HepG2 (cell line): Measurements from ENCODE around the gene PREX1. TPM values are rescaled to one million over a fixed set of nuclear protein-coding genes. Genes with fewer than 3 reads are reported as not detected.

ENCODE experiments used
- ATAC-seq: fragments of 200-7000 bp; cut with Tn5 transposase; 3 replicates; pipeline ENCODE4 v1.9.1; 2020; ENCODE audit warnings: mild to moderate bottlenecking, moderate library complexity
- BruUV-seq: library from RNA; stranded (reverse); fragments of 400-500 nt; replicated peaks from 2 replicates; lab custom pipeline; 2021; lab: Mats Ljungman, UMichigan
- CTCF ChIA-PET: fragments of 300-600 bp; formaldehyde crosslinking; extraction: SDS; loops from one replicate; lab custom pipeline; 2021; ENCODE audit warnings: low total read pairs, inconsistent platforms, low intra/inter-chr PET ratio; lab: Yijun Ruan, JAX
- POLR2A ChIA-PET: fragments of 350-600 bp; sonication (Branson Sonifier 250); formaldehyde crosslinking; loops from one replicate; lab custom pipeline; 2020; ENCODE audit warnings: antibody characterized with exemption, inconsistent platforms; lab: Yijun Ruan, JAX
- DNase-seq: peaks from one replicate; pipeline ENCODE4 v3.0.0-alpha.2; 2015; ENCODE audit warnings: low spot score
- FAIRE-seq: peaks from 3 replicates; lab custom pipeline; 2011; peaks lifted over from hg19 to GRCh38; lab: Jason Lieb, UNC
- H2AFZ ChIP-seq: one replicate; pipeline ENCODE4 v1.6.1; 2011; ENCODE audit warnings: low read length, inconsistent platforms
- H3K27ac ChIP-seq: fragments of 300-600 bp; 3 replicates; pipeline ENCODE4 v1.8.0; 2011; ENCODE audit warnings: mixed run types, mild to moderate bottlenecking, mixed read lengths, low read length, inconsistent platforms; ENCODE audit not compliant: insufficient read depth; ENCODE audit errors: extremely low read length
- H3K27me3 ChIP-seq, 2 experiments: fragments of 200-600 bp in 1 of 2; 2 replicates in 1 of 2; 3 replicates in 1 of 2; pipeline versions ENCODE4 v1.6.0 to v1.8.0; 2011; ENCODE audit warnings: low read length in 2 of 2, mild to moderate bottlenecking in 2 of 2, moderate library complexity in 2 of 2, inconsistent platforms in 1 of 2; ENCODE audit not compliant: insufficient read depth in 2 of 2, control insufficient read depth in 1 of 2
- H3K36me3 ChIP-seq, 2 experiments: fragments of 200-600 bp in 1 of 2; replicated peaks in 1 of 2; 2 replicates in 1 of 2; 3 replicates in 1 of 2; pipeline versions ENCODE4 v1.5.1 to v1.8.0; 2011; ENCODE audit warnings: low read length in 2 of 2, inconsistent platforms in 1 of 2; ENCODE audit not compliant: insufficient read depth in 2 of 2, control insufficient read depth in 1 of 2
- H3K4me1 ChIP-seq: 2 replicates; pipeline ENCODE4 v1.5.1; 2012; ENCODE audit warnings: low read length, inconsistent platforms; ENCODE audit not compliant: insufficient read depth
- H3K4me2 ChIP-seq: 2 replicates; pipeline ENCODE4 v1.6.0; 2011; ENCODE audit warnings: low read depth, low read length, inconsistent platforms
- H3K4me3 ChIP-seq, 3 experiments: fragments of 200-600 bp in 1 of 3; sonication (generic), shearing (Covaris generic) in 1 of 3; replicated peaks in 1 of 3; 2 replicates each; pipeline ENCODE4 v1.5.1; 2011 to 2016; ENCODE audit warnings: low read length in 3 of 3, inconsistent platforms in 2 of 3, low read depth in 2 of 3, mild to moderate bottlenecking in 2 of 3, control low read depth in 1 of 3, mixed read lengths in 1 of 3; ENCODE audit not compliant: insufficient read depth in 1 of 3
- H3K79me2 ChIP-seq: one replicate; pipeline ENCODE4 v1.6.1; 2011; ENCODE audit warnings: low read length, inconsistent platforms; ENCODE audit not compliant: insufficient read depth
- H3K9ac ChIP-seq: 2 replicates; pipeline ENCODE4 v1.6.0; 2011; ENCODE audit warnings: mild to moderate bottlenecking, low read depth, low read length, inconsistent platforms; ENCODE audit not compliant: insufficient read depth
- H3K9me3 ChIP-seq: 2 replicates; pipeline ENCODE4 v1.5.1; 2012; ENCODE audit warnings: mild to moderate bottlenecking, low read length
- H4K20me1 ChIP-seq: 2 replicates; pipeline ENCODE4 v1.6.0; 2011; ENCODE audit warnings: inconsistent platforms, mild to moderate bottlenecking, low read length, moderate library complexity; ENCODE audit not compliant: insufficient read depth
- DMTF1 ChIP-seq: sonication (generic); formaldehyde crosslinking; IDR thresholded peaks from 2 replicates; pipeline ENCODE4 v1.4.0; 2020; ENCODE audit warnings: mild to moderate bottlenecking, missing genetic modification reagents
- ETV6 ChIP-seq: sonication (generic); formaldehyde crosslinking; conservative IDR thresholded peaks from 2 replicates; pipeline ENCODE4 v1.4.0; 2020; ENCODE audit warnings: missing genetic modification reagents
- FIP1L1 ChIP-seq: fragments of 200-400 bp; formaldehyde crosslinking; IDR thresholded peaks from 2 replicates; pipeline ENCODE4 v1.6.1; 2018; ENCODE audit warnings: low read depth, mild to moderate bottlenecking, low read length, moderate library complexity, borderline replicate concordance; ENCODE audit not compliant: insufficient read depth
- MED13 ChIP-seq: sonication (generic); formaldehyde crosslinking; IDR thresholded peaks from 2 replicates; pipeline ENCODE4 v1.5.0; 2020; ENCODE audit warnings: missing genetic modification reagents
- MIXL1 ChIP-seq: IDR thresholded peaks from 2 replicates; pipeline ENCODE4 v1.6.1; 2016
- RFXANK ChIP-seq: IDR thresholded peaks from 2 replicates; pipeline ENCODE4 v1.6.1; 2016
- SIX1 ChIP-seq: sonication (generic); formaldehyde crosslinking; IDR thresholded peaks from 2 replicates; pipeline ENCODE4 v1.4.0; 2020; ENCODE audit warnings: missing genetic modification reagents, borderline replicate concordance
- SKIL ChIP-seq: sonication (generic); formaldehyde crosslinking; IDR thresholded peaks from 2 replicates; pipeline ENCODE4 v1.8.0; 2022; ENCODE audit warnings: missing genetic modification reagents, mild to moderate bottlenecking, moderate library complexity, borderline replicate concordance
- THAP11 ChIP-seq: IDR thresholded peaks from 2 replicates; pipeline ENCODE4 v1.6.1; 2016; ENCODE audit warnings: missing biosample characterization, missing genetic modification reagents
- ZFP36L1 ChIP-seq: sonication (generic); formaldehyde crosslinking; IDR thresholded peaks from 2 replicates; pipeline ENCODE4 v1.8.0; 2022; ENCODE audit warnings: mild to moderate bottlenecking, missing genetic modification reagents, moderate library complexity
- ZMYM4 ChIP-seq: sonication (generic); formaldehyde crosslinking; IDR thresholded peaks from 2 replicates; pipeline ENCODE4 v1.8.1; 2023; ENCODE audit warnings: mild to moderate bottlenecking, missing genetic modification reagents
- ZNF230 ChIP-seq: sonication (generic); formaldehyde crosslinking; IDR thresholded peaks from 2 replicates; pipeline ENCODE4 v1.4.0; 2020; ENCODE audit warnings: mild to moderate bottlenecking, missing genetic modification reagents
- ZNF256 ChIP-seq: sonication (generic); formaldehyde crosslinking; conservative IDR thresholded peaks from 2 replicates; pipeline ENCODE4 v1.4.0; 2020; ENCODE audit warnings: missing genetic modification reagents
- ZNF674 ChIP-seq: sonication (generic); formaldehyde crosslinking; IDR thresholded peaks from 2 replicates; pipeline ENCODE4 v1.5.0; 2020; ENCODE audit warnings: low read depth, mild to moderate bottlenecking, missing genetic modification reagents
- ZNF747 ChIP-seq: sonication (generic); formaldehyde crosslinking; IDR thresholded peaks from 2 replicates; pipeline ENCODE4 v1.8.1; 2023; ENCODE audit warnings: missing genetic modification reagents, mild to moderate bottlenecking, borderline replicate concordance
- WGBS: methylation state at CpG from one replicate; pipeline ENCODE4 v1.1.6; 2017; ENCODE audit warnings: low lambda C conversion rate; 5-methylcytosine and 5-hydroxymethylcytosine counted together
- in situ Hi-C: cut with HindIII; loops from 2 replicates; pipeline ENCODE4 v1.10.0; 2017; ENCODE audit warnings: low pct_unique_long_range_greater_than_20kb; ENCODE audit not compliant: extremely low pct_ligation_motif_present
- intact Hi-C: fragments of 100-400 bp; cut with micrococcal nuclease; formaldehyde crosslinking; loops from one replicate; pipeline ENCODE4 v1.10.0; 2022; ENCODE audit not compliant: unreplicated experiment
- polyA plus RNA-seq, 8 experiments: library from polyadenylated mRNA; depleted of rRNA in 3 of 8; stranded (reverse) in 7 of 8; unstranded in 1 of 8; fragments of >200 nt; fragmentation: Illumina TruSeq in 4 of 8; extraction: Trizol in 4 of 8; gene quantifications; 2 replicates each; pipeline versions ENCODE4 v1.2.1 to v1.2.3, GENCODE V29; 2011 to 2016; ENCODE audit warnings: low read depth in 4 of 8, missing spikeins in 1 of 8, mixed read lengths in 1 of 8; ENCODE audit not compliant: insufficient read depth in 1 of 8
- total RNA-seq, 5 experiments: library from RNA; depleted of rRNA; stranded (reverse); fragments of >200 nt; fragmentation: Illumina TruSeq; extraction: Trizol; gene quantifications; 2 replicates each; pipeline ENCODE4 v1.2.3, GENCODE V29; 2016; ENCODE audit warnings: low read depth in 1 of 5
- TF ChIP-seq, protein P1 (sequence below): IDR thresholded peaks from 2 replicates; pipeline ENCODE4 v1.6.1; 2016; ENCODE audit warnings: low read depth
- TF ChIP-seq, protein P2 (sequence below): sonication (generic); formaldehyde crosslinking; IDR thresholded peaks from 2 replicates; pipeline ENCODE4 v1.4.0; 2020; ENCODE audit warnings: missing genetic modification reagents, mild to moderate bottlenecking, borderline replicate concordance

Gene PREX1
- total and polyA plus RNA-seq, 2 of the 13 experiments (the other 11 are each of a cell fraction or from before 2014, with no cell fraction given) = 0.02 to 0.04 TPM

GRCh38 chr20:48831718-48832404 is 4.1 kb upstream of the PREX1 start:
- in situ Hi-C loops = no loop called here
- Histone ChIP-seq H3K9me3 (no peaks in the 10 kb centered on the region), H3K27ac (no peak overlapping the region), H3K4me2 (no peak overlapping the region), H4K20me1 (no peaks in the 10 kb centered on the region; the same call in 1 of the 2 replicates), H3K4me1 (no peaks in the 10 kb centered on the region), H3K9ac (no peak overlapping the region), H3K27me3 (peaks cover 16 to 51% of the 10 kb centered on the region in 2 experiments), H3K36me3 (no peaks in the 10 kb centered on the region), H2AFZ (no peak overlapping the region), H3K4me3 (no peak overlapping the region), H3K79me2 (no peaks in the 10 kb centered on the region)
- WGBS = 11% methylated on average over 7 of the region's 7 CpGs
- BruUV-seq = no TSS peak
- POLR2A ChIA-PET = no interaction called here
- FAIRE-seq (no peak), ATAC-seq (peak; percentile 14; the same call in 1 of the 3 replicates), DNase-seq (no peak)
- intact Hi-C loops = no loop called here
- CTCF ChIA-PET = no interaction called here
- TF ChIP-seq DMTF1 (CRISPR knock-in tag) (no peak), SIX1 (CRISPR knock-in tag) (no peak), MED13 (CRISPR knock-in tag) (no peak), ZMYM4 (CRISPR knock-in tag) (no peak), MIXL1 (CRISPR knock-in tag) (no peak), FIP1L1 (no peak), ZFP36L1 (CRISPR knock-in tag) (no peak), ZNF230 (CRISPR knock-in tag) (no peak), ETV6 (CRISPR knock-in tag) (no peak), THAP11 (CRISPR knock-in tag) (no peak), RFXANK (no peak), ZNF674 (CRISPR knock-in tag) (no peak), SKIL (CRISPR knock-in tag) (no peak), ZNF747 (CRISPR knock-in tag) (no peak), ZNF256 (no peak)
- TF ChIP-seq, protein P1, sequence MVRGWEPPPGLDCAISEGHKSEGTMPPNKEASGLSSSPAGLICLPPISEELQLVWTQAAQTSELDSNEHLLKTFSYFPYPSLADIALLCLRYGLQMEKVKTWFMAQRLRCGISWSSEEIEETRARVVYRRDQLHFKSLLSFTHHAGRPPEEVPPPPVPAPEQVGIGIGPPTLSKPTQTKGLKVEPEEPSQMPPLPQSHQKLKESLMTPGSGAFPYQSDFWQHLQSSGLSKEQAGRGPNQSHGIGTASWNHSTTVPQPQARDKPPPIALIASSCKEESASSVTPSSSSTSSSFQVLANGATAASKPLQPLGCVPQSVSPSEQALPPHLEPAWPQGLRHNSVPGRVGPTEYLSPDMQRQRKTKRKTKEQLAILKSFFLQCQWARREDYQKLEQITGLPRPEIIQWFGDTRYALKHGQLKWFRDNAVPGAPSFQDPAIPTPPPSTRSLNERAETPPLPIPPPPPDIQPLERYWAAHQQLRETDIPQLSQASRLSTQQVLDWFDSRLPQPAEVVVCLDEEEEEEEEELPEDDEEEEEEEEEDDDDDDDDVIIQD (CRISPR knock-in tag) = no peak
- TF ChIP-seq, protein P2, sequence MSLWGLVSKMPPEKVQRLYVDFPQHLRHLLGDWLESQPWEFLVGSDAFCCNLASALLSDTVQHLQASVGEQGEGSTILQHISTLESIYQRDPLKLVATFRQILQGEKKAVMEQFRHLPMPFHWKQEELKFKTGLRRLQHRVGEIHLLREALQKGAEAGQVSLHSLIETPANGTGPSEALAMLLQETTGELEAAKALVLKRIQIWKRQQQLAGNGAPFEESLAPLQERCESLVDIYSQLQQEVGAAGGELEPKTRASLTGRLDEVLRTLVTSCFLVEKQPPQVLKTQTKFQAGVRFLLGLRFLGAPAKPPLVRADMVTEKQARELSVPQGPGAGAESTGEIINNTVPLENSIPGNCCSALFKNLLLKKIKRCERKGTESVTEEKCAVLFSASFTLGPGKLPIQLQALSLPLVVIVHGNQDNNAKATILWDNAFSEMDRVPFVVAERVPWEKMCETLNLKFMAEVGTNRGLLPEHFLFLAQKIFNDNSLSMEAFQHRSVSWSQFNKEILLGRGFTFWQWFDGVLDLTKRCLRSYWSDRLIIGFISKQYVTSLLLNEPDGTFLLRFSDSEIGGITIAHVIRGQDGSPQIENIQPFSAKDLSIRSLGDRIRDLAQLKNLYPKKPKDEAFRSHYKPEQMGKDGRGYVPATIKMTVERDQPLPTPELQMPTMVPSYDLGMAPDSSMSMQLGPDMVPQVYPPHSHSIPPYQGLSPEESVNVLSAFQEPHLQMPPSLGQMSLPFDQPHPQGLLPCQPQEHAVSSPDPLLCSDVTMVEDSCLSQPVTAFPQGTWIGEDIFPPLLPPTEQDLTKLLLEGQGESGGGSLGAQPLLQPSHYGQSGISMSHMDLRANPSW (CRISPR knock-in tag) = no peak
